ENCODE measurements around the gene CSTPP1.
"Not testable (repeated sequence)": the region's sequence is repeated elsewhere in the genome, so short reads cannot be mapped to it uniquely, and the experiment has no call there.

CSTPP1 gene

GRCh38 chr11:47083913-47084312 is 147.4 kb downstream of the CSTPP1 start:
- H3K4me2 ChIP-seq (ENCODE audit: insufficient read depth, low read length) = no peak overlapping the region
- no peaks in the 10 kb centered on the region for H3K79me2 ChIP-seq (ENCODE audit: insufficient read depth, low read length)
- no peaks in the 10 kb centered on the region for H3K4me1 ChIP-seq (ENCODE audit: insufficient read depth, low read length)
- no peak overlapping the region for H3K9ac ChIP-seq (ENCODE audit: low read depth, low read length)
- no peaks in the 10 kb centered on the region for H3K36me3 ChIP-seq (ENCODE audit: insufficient read depth, low read length)
- DNase-seq = no peak
- no peaks in the 10 kb centered on the region for H3K9me3 ChIP-seq (ENCODE audit: insufficient read depth, low read length, severe bottlenecking)
- H3K27ac ChIP-seq (ENCODE audit: low read length) = no peak overlapping the region
- no peak for TF ChIP-seq EZH2 (IDR thresholded peaks at IDR 0.05; ENCODE audit: borderline replicate concordance, low read depth, low read length, severe bottlenecking)
- TF ChIP-seq, protein P1, sequence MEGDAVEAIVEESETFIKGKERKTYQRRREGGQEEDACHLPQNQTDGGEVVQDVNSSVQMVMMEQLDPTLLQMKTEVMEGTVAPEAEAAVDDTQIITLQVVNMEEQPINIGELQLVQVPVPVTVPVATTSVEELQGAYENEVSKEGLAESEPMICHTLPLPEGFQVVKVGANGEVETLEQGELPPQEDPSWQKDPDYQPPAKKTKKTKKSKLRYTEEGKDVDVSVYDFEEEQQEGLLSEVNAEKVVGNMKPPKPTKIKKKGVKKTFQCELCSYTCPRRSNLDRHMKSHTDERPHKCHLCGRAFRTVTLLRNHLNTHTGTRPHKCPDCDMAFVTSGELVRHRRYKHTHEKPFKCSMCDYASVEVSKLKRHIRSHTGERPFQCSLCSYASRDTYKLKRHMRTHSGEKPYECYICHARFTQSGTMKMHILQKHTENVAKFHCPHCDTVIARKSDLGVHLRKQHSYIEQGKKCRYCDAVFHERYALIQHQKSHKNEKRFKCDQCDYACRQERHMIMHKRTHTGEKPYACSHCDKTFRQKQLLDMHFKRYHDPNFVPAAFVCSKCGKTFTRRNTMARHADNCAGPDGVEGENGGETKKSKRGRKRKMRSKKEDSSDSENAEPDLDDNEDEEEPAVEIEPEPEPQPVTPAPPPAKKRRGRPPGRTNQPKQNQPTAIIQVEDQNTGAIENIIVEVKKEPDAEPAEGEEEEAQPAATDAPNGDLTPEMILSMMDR (IDR thresholded peaks at IDR 0.05; ENCODE audit: borderline replicate concordance, extremely low read depth, low read length, poor library complexity, severe bottlenecking) = no peak
- no peaks in the 10 kb centered on the region for H3K27me3 ChIP-seq (ENCODE audit: insufficient read depth, low read length, poor library complexity)
- ATAC-seq (ENCODE audit: insufficient read depth, low read depth) = no peak
- no peak overlapping the region for H2AFZ ChIP-seq (ENCODE audit: low read depth, low read length)
- no peak overlapping the region for H3K4me3 ChIP-seq (ENCODE audit: low read depth in 1 of 2, low read length in 2 of 2)
- H4K20me1 ChIP-seq (ENCODE audit: insufficient read depth, low read length) = no peaks in the 10 kb centered on the region

DNA sequence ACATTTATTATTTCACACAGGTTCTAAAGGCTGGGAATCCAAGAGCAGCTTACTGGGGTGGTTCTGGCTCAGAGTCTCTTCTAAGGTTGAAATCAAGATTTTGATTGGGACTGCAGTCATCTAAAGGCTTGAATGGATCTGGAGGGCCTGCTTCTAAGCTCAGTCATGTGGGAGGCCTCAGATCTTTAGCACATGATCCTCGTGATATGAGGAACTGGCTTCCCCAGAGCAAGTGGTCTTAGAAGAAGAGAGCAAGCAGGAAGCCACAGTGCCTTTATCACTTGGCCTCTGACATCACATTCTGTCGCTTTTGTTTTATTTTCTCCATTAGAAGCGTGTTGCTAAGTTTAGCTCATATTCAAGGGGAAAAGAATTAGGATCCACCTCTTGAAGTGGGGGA is 151.2 kb downstream of the CSTPP1 start:
- Histone ChIP-seq H3K79me2 (ENCODE audit: insufficient read depth, low read length) (no peaks in the 10 kb centered on the region), H3K4me1 (ENCODE audit: insufficient read depth, low read length) (no peaks in the 10 kb centered on the region), H3K36me3 (ENCODE audit: insufficient read depth, low read length) (no peaks in the 10 kb centered on the region), H3K9ac (ENCODE audit: low read depth, low read length) (no peak overlapping the region), H3K4me2 (ENCODE audit: insufficient read depth, low read length) (no peak overlapping the region), H4K20me1 (ENCODE audit: insufficient read depth, low read length) (no peaks in the 10 kb centered on the region), H2AFZ (ENCODE audit: low read depth, low read length) (no peak overlapping the region), H3K4me3 (ENCODE audit: low read depth in 1 of 2, low read length in 2 of 2) (no peak overlapping the region), H3K9me3 (ENCODE audit: insufficient read depth, low read length, severe bottlenecking) (no peaks in the 10 kb centered on the region), H3K27ac (ENCODE audit: low read length) (no peak overlapping the region), H3K27me3 (ENCODE audit: insufficient read depth, low read length, poor library complexity) (no peaks in the 10 kb centered on the region)
- DNase-seq (no peak), ATAC-seq (ENCODE audit: insufficient read depth, low read depth) (no peak)
- TF ChIP-seq, protein P1 (IDR thresholded peaks at IDR 0.05; ENCODE audit: borderline replicate concordance, extremely low read depth, low read length, poor library complexity, severe bottlenecking) = no peak
- no peak for TF ChIP-seq EZH2 (IDR thresholded peaks at IDR 0.05; ENCODE audit: borderline replicate concordance, low read depth, low read length, severe bottlenecking)

DNA sequence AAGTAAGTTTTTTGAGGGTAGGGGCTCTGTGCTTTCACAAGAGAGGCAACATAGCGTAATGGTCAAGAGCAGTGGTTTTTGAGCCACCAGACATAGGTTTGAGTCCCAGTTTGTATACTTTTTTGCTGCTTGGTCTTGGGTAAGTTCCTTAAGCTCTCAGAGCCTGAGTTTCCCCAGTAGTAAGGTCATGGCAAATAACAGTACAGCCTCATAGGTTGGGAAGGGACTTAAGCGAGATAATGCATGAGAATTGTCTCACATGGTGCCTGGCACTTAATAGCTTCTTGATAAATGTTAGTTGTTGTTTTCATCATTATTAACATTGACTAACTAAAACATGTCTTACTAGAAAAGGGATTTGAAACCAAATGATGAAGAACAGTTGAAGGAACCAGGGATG is 157.0 kb downstream of the CSTPP1 start:
- no peak overlapping the region for H2AFZ ChIP-seq (ENCODE audit: low read depth, low read length)
- H3K27me3 ChIP-seq (ENCODE audit: insufficient read depth, low read length, poor library complexity) = no peaks in the 10 kb centered on the region
- no peaks in the 10 kb centered on the region for H4K20me1 ChIP-seq (ENCODE audit: insufficient read depth, low read length)
- H3K27ac ChIP-seq (ENCODE audit: low read length) = no peak overlapping the region
- no peak overlapping the region for H3K4me3 ChIP-seq (ENCODE audit: low read depth in 1 of 2, low read length in 2 of 2)
- H3K4me2 ChIP-seq (ENCODE audit: insufficient read depth, low read length) = no peak overlapping the region
- ATAC-seq (ENCODE audit: insufficient read depth, low read depth) (no peak), DNase-seq (no peak)
- no peak overlapping the region for H3K9ac ChIP-seq (ENCODE audit: low read depth, low read length)
- no peaks in the 10 kb centered on the region for H3K36me3 ChIP-seq (ENCODE audit: insufficient read depth, low read length)
- TF ChIP-seq, protein P1 (IDR thresholded peaks at IDR 0.05; ENCODE audit: borderline replicate concordance, extremely low read depth, low read length, poor library complexity, severe bottlenecking) = no peak
- TF ChIP-seq EZH2 (IDR thresholded peaks at IDR 0.05; ENCODE audit: borderline replicate concordance, low read depth, low read length, severe bottlenecking) = no peak
- H3K79me2 ChIP-seq (ENCODE audit: insufficient read depth, low read length) = no peaks in the 10 kb centered on the region
- H3K4me1 ChIP-seq (ENCODE audit: insufficient read depth, low read length) = no peaks in the 10 kb centered on the region
- H3K9me3 ChIP-seq (ENCODE audit: insufficient read depth, low read length, severe bottlenecking) = no peaks in the 10 kb centered on the region

- not testable (repeated sequence) for H3K4me2 ChIP-seq (ENCODE audit: insufficient read depth, low read length); H2AFZ ChIP-seq (ENCODE audit: low read depth, low read length); H3K36me3 ChIP-seq (ENCODE audit: insufficient read depth, low read length); ATAC-seq (ENCODE audit: insufficient read depth, low read depth); H4K20me1 ChIP-seq (ENCODE audit: insufficient read depth, low read length); H3K27ac ChIP-seq (ENCODE audit: low read length); H3K27me3 ChIP-seq (ENCODE audit: insufficient read depth, low read length, poor library complexity); DNase-seq; H3K4me3 ChIP-seq (ENCODE audit: low read depth in 1 of 2, low read length in 2 of 2); H3K9me3 ChIP-seq (ENCODE audit: insufficient read depth, low read length, severe bottlenecking); H3K79me2 ChIP-seq (ENCODE audit: insufficient read depth, low read length); H3K9ac ChIP-seq (ENCODE audit: low read depth, low read length); H3K4me1 ChIP-seq (ENCODE audit: insufficient read depth, low read length)
These were observed 160.3 kb downstream of the CSTPP1 start for GRCh38 chr11:47096871-47097270.

DNA sequence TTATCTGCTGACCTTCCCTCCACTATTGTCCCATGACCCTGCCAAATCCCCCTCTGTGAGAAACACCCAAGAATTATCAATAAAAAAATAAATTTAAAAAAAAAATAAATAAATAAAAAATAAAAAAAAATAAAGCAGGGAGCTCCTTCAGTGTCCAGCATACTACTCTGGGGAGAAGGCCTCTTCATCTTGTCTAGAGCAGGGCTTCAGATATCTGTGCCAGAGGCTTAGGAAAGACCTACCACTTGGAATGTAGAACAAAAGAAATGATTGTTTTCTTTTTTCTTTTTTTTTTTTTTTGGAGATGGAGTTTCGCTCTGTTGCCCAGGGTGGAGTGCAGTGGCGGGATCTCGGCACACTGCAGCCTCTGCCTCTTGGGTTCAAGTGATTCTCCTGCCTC is 161.7 kb downstream of the CSTPP1 start:
- H2AFZ ChIP-seq (ENCODE audit: low read depth, low read length); H3K4me1 ChIP-seq (ENCODE audit: insufficient read depth, low read length); H3K27me3 ChIP-seq (ENCODE audit: insufficient read depth, low read length, poor library complexity); H4K20me1 ChIP-seq (ENCODE audit: insufficient read depth, low read length); H3K4me3 ChIP-seq (ENCODE audit: low read depth in 1 of 2, low read length in 2 of 2); ATAC-seq (ENCODE audit: insufficient read depth, low read depth); H3K9ac ChIP-seq (ENCODE audit: low read depth, low read length); H3K27ac ChIP-seq (ENCODE audit: low read length); H3K79me2 ChIP-seq (ENCODE audit: insufficient read depth, low read length); DNase-seq; H3K4me2 ChIP-seq (ENCODE audit: insufficient read depth, low read length); H3K9me3 ChIP-seq (ENCODE audit: insufficient read depth, low read length, severe bottlenecking); H3K36me3 ChIP-seq (ENCODE audit: insufficient read depth, low read length): not testable (repeated sequence)

Data from DND-41 (cell line).